Muscle layer of duodenum (tissue), 2 donors: ENCODE results near the gene FBXL22.

Source experiments
- H3K27ac ChIP-seq: one replicate; pipeline ENCODE4 v1.7.0; 2013; ENCODE audit warnings: mild to moderate bottlenecking, low read length
- H3K27me3 ChIP-seq: one replicate; pipeline ENCODE4 v1.7.0; 2013; ENCODE audit warnings: low read depth, mild to moderate bottlenecking, control low read depth, low read length
- H3K36me3 ChIP-seq, 2 donors: one replicate each; pipeline ENCODE4 v1.7.0; 2013; ENCODE audit warnings: low read length in 2 of 2, control low read depth in 1 of 2, mild to moderate bottlenecking in 1 of 2; ENCODE audit not compliant: insufficient read depth in 2 of 2, control insufficient read depth in 1 of 2
- H3K4me1 ChIP-seq, 2 donors: one replicate each; pipeline ENCODE4 v1.7.0; 2013; ENCODE audit warnings: low read length in 2 of 2, mild to moderate bottlenecking in 2 of 2, control low read depth in 1 of 2, moderate library complexity in 1 of 2; ENCODE audit not compliant: insufficient read depth in 2 of 2, control insufficient read depth in 1 of 2
- H3K4me3 ChIP-seq, 2 donors: one replicate each; pipeline ENCODE4 v1.7.0; 2013; ENCODE audit warnings: low read length in 2 of 2, low read depth in 1 of 2, mild to moderate bottlenecking in 1 of 2
- H3K9me3 ChIP-seq, 2 donors: one replicate each; pipeline ENCODE4 v1.7.0; 2013; ENCODE audit warnings: low read length in 2 of 2, control low read depth in 1 of 2, mild to moderate bottlenecking in 1 of 2; ENCODE audit not compliant: control insufficient read depth in 1 of 2
- donor health status: healthy.

FBXL22 gene, protein sequence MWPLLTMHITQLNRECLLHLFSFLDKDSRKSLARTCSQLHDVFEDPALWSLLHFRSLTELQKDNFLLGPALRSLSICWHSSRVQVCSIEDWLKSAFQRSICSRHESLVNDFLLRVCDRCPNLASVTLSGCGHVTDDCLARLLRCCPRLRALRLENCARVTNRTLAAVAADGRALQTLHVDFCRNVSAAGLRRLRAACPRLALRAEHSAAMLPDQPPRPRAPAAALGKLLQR

DNA sequence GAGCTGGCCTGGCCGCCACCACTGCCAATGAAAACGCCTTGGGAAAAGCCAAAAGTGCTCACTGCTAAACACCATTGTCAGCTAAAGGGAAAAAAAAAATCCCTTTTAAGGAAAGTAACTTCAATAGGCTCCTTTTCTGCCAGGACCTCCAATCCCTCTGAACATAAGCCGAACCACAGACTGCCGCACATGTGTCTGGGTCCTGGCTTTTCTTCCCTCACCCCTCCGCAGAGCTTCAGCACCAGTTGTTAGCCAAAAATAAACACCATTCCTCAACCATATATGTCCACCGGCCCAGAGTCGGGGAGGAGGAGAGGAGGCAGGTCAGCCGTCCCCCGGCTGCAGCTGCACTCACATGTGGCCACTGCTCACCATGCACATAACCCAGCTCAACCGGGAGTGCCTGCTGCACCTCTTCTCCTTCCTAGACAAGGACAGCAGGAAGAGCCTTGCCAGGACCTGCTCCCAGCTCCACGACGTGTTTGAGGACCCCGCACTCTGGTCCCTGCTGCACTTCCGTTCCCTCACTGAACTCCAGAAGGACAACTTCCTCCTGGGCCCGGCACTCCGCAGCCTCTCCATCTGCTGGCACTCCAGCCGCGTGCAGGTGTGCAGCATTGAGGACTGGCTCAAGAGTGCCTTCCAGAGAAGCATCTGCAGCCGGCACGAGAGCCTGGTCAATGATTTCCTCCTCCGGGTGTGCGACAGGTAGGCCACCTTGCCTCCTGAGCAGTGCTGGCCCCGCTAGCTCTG is at the start of gene FBXL22:
Gene FBXL22, plus strand, starts transcription at position 350 of the 753 bp plus-strand sequence. Its CDS starts 6 bp downstream, at position 356.
- Histone ChIP-seq H3K9me3 (no peaks in the 10 kb centered on the region), H3K4me3 (peak within 1 kb of the TSS; percentile 60 to 83), H3K27ac (peak within 1 kb of the TSS; percentile 71), H3K27me3 (no peaks in the 10 kb centered on the region), H3K4me1 (peaks cover 19 to 21% of the 10 kb centered on the region in 2 donors), H3K36me3 (peaks cover 8 to 11% of the 10 kb centered on the region in 2 donors)

DNA sequence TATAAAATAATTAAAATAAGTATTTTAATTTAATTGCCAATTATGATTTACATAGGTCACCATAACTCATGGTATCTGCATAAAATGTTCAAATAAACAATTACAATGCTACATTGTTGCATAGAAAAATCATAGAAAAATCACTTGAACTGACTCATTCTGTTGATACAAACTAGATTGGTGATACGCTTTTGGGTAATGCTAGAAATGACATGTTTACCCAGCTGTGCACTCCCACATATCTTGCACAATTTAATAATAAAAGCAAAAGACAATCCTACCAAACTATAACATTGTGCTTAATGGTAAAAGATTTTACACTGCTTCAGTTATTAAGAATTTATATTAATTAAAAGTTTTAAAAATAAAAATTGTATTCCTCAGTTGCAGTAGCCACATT is 45.8 kb upstream of the FBXL22 start:
- Histone ChIP-seq H3K27ac (no peak overlapping the region), H3K4me1 (peaks cover 12 to 22% of the 10 kb centered on the region in 2 donors), H3K9me3 (no peaks in the 10 kb centered on the region), H3K36me3 (peaks cover 0 to 4% of the 10 kb centered on the region in 2 donors), H3K27me3 (no peaks in the 10 kb centered on the region), H3K4me3 (no peak overlapping the region)

DNA sequence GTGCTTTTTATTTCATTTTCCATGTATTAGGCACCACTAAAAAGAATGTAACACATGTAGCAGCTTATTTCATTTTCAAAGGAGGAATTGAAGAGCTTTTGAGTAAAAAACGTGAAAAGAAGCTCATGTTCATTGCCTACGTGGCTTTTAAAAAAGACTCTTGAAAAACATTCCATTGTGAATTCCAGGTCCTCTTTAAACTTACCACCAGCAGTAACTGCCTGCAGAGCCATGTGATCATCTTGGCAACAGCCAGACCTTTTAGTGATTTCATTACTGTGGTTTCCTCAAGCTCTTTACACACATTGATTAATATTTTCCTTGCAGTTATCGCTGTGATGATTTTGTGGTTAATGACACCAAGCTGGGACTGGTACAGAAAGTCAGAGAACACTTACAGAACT is 43.8 kb upstream of the FBXL22 start:
- Histone ChIP-seq H3K27me3 (no peaks in the 10 kb centered on the region), H3K4me1 (peaks cover 12 to 22% of the 10 kb centered on the region in 2 donors), H3K9me3 (no peaks in the 10 kb centered on the region), H3K36me3 (peaks cover 0 to 13% of the 10 kb centered on the region in 2 donors), H3K27ac (peak overlapping the region; percentile 80), H3K4me3 (no peak overlapping the region)

DNA sequence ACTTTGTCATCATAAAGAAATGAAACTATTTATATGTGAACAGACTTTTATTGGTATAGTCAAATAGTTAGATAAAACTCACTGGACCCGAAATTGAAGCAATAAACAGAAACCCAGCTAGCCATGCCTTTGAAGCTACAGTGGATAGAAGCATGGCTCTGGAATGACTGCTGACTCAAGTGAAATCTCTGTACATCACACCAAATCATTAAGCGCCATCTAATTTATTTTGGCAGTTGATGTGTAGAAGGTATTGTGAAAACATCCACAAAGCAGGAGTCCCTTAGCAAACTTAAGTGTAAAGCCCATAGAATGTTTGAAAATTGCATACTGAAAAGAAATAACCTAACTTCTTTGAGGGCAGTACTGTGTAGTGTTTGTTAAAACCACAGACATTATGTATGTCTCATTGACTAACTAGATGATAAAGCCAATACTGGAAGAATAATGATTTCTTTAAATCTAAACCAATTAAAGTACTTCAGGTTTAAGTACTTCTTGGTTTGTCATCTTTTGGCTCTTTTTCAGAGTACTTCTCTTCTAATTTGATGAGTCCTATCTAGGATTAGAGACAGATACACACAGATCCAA is 42.8 kb upstream of the FBXL22 start:
- Histone ChIP-seq H3K4me1 (peaks cover 12 to 22% of the 10 kb centered on the region in 2 donors), H3K27ac (no peak overlapping the region), H3K36me3 (peaks cover 0 to 13% of the 10 kb centered on the region in 2 donors)

DNA sequence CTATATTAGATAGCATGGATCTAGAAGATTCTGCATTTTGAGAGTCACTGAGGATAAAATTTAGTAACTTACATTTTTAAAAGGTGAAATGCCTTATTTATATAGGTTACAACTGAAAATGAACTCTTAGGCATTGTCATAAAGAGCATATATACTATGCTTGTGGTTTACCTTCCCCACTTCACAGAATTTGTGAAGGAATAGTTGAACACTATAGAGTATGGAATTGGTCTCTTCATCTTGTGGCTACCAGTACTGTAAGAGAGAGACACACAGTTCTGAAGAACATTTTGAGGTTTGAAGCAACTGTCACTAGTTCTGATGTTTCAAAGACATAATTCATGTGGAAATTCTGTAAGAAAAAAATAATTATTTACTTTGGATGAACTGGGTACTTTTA is 41.7 kb upstream of the FBXL22 start:
- H3K27ac ChIP-seq: no peak overlapping the region
- no peak overlapping the region for H3K4me3 ChIP-seq
- peaks cover 12 to 22% of the 10 kb centered on the region in 2 donors for H3K4me1 ChIP-seq
- H3K9me3 ChIP-seq: no peaks in the 10 kb centered on the region
- no peaks in the 10 kb centered on the region for H3K27me3 ChIP-seq
- peaks cover 9 to 13% of the 10 kb centered on the region in 2 donors for H3K36me3 ChIP-seq

More for the DNA sequence above, 42.8 kb upstream of the FBXL22 start:
- Histone ChIP-seq H3K27me3 (no peaks in the 10 kb centered on the region), H3K9me3 (no peaks in the 10 kb centered on the region), H3K4me3 (no peak overlapping the region)

DNA sequence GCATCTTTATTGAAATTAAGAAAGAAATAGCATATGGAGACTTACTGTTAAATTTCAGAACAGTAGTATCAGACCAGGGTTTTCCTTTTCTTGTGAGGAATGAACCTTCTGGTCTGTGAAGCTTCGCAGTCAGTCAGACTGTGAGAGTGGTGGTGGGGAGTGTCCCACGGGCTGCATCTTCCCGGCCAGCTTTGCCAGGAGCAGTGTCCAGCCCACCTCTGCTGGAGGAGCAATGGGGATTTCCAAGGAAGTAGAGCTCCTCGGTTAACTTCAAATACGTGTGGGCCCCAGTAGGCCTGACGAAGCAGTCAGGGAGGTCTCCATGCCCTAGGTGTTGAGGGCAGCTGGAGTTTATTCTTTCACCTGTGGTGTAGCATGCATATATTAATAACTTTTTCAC is 40.9 kb upstream of the FBXL22 start:
- no peaks in the 10 kb centered on the region for H3K9me3 ChIP-seq
- H3K4me3 ChIP-seq: no peak overlapping the region
- peaks cover 12 to 22% of the 10 kb centered on the region in 2 donors for H3K4me1 ChIP-seq
- H3K27me3 ChIP-seq: no peaks in the 10 kb centered on the region
- no peak overlapping the region for H3K27ac ChIP-seq
- H3K36me3 ChIP-seq: peaks cover 16 to 20% of the 10 kb centered on the region in 2 donors

DNA sequence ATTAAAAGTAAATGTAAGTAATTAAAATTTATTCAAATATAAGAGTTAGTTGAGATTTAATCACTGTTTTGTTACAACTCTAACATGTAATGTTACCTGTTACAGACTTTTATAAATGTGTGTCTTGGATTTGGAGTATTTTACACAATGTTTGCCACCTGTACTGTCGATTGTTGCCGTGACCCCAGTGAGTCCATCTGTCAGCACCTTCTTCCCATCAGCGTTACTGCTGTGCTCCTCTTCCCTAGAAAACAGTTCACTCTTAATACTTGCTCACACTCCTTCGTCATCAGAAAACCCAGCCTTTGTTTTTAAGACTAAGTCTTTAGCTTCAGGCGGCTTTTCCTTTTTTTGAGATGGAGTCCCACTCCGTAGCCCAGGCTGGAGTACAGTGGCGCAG is 40.5 kb upstream of the FBXL22 start:
- Histone ChIP-seq H3K36me3 (peaks cover 20 to 24% of the 10 kb centered on the region in 2 donors), H3K4me3 (no peak overlapping the region), H3K4me1 (peaks cover 12 to 22% of the 10 kb centered on the region in 2 donors), H3K27me3 (no peaks in the 10 kb centered on the region), H3K9me3 (no peaks in the 10 kb centered on the region), H3K27ac (no peak overlapping the region)

DNA sequence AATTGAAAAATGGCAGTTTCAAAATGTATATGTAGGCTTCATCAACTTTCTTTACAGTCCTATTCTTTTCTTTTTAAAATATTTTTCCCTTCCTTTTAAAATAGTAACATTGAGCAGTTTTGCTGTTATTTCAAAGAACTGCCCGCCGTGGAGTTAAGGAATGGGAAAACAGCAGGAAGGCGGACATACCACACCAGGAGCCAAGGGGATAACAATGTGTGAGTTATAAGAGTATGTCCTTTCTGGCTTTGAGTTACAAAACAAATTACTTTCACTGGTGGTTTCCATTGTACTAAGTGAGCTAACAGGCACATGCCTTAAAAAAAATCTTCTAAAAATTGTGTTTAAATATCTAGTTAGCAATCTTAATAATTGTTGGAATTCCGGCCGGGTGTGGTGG is 37.4 kb upstream of the FBXL22 start:
- Histone ChIP-seq H3K9me3 (no peaks in the 10 kb centered on the region), H3K4me1 (no peaks in the 10 kb centered on the region), H3K27me3 (no peaks in the 10 kb centered on the region), H3K36me3 (peaks cover 27 to 39% of the 10 kb centered on the region in 2 donors), H3K4me3 (no peak overlapping the region), H3K27ac (no peak overlapping the region)

DNA sequence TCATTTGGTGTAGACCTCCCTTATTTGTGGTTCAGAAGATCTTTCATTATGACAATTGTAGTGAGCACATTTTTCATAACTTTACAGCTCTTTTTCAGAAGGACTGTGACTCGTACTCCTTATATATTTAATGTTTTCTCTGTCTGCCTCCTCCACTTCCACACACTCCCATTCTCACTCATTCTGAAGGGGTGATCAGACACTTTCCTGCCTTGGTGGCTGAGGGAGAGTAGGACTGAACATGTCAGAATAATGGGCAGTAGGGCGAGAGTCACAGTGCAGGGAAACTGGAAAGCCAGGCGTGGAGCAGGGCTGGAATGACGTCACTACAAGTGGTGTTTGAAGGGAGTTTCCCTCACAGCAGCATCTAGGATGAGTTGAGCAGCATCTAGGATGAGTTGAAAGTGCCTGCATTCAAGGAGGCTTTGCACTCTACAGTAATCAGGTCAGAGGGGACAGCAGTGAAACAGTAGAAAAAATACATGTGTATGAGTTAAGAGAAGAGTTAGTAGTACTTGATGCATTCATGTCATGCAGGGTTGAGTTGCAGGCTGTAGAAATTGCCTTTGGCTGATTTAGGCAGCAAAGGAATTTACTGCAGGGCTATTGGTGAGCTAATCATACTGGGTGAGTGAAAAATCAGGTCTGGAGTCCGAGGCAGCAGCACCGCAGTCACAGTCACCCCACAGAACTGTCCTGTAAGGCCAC is 36.3 kb upstream of the FBXL22 start:
- no peaks in the 10 kb centered on the region for H3K27me3 ChIP-seq

DNA sequence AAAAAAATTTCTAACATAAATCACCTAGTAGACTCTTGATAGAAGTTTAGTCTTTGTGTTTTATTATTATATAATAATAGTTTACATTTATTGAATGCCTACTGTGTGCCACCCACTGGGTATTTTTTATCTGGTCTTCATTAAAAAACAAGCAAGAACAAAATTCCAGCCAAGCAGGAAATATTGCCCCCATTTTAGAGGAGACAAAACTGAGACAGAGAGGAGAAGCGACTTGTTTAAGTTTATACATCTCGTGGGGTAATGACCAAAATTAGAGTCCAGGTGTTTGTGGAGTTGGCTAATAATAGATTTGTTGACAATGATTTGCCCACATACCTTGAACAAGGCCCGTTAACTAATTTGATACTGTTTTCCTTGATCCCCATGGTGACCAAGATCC is 33.1 kb upstream of the FBXL22 start:
- no peaks in the 10 kb centered on the region for H3K4me1 ChIP-seq
- peaks cover 37 to 48% of the 10 kb centered on the region in 2 donors for H3K36me3 ChIP-seq
- no peaks in the 10 kb centered on the region for H3K27me3 ChIP-seq
- H3K4me3 ChIP-seq: no peak overlapping the region
- H3K27ac ChIP-seq: no peak overlapping the region
- no peaks in the 10 kb centered on the region for H3K9me3 ChIP-seq

More for the DNA sequence above, 36.3 kb upstream of the FBXL22 start:
- H3K9me3 ChIP-seq: no peaks in the 10 kb centered on the region
- no peak overlapping the region for H3K27ac ChIP-seq
- peaks cover 35 to 50% of the 10 kb centered on the region in 2 donors for H3K36me3 ChIP-seq
- no peaks in the 10 kb centered on the region for H3K4me1 ChIP-seq
- H3K4me3 ChIP-seq: no peak overlapping the region
